ENCODE results near the gene CIT.

Gene CIT

DNA sequence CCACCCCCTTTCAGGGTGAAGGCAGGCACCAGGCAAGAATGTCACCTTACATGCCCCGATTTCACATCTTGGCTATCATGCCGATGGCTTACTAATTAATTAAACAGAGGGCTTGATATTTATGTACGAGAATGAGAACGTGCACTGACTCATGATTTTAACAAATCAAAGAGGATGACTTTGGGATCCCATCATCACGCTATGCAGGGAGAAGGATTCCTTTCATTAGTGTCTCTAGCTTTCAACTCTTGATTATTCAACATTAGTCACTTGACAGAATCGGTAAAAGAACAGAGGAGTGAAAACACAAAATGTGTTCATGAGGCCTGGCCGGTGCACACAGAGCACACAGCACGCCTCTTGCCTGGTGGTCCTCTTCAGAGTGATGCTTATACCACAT lies 128.6 kb downstream of the CIT start:
- FAIRE-seq (no peak), DNase-seq (ENCODE audit: insufficient read length, low spot score) (no peak)
- TF ChIP-seq, protein P1, sequence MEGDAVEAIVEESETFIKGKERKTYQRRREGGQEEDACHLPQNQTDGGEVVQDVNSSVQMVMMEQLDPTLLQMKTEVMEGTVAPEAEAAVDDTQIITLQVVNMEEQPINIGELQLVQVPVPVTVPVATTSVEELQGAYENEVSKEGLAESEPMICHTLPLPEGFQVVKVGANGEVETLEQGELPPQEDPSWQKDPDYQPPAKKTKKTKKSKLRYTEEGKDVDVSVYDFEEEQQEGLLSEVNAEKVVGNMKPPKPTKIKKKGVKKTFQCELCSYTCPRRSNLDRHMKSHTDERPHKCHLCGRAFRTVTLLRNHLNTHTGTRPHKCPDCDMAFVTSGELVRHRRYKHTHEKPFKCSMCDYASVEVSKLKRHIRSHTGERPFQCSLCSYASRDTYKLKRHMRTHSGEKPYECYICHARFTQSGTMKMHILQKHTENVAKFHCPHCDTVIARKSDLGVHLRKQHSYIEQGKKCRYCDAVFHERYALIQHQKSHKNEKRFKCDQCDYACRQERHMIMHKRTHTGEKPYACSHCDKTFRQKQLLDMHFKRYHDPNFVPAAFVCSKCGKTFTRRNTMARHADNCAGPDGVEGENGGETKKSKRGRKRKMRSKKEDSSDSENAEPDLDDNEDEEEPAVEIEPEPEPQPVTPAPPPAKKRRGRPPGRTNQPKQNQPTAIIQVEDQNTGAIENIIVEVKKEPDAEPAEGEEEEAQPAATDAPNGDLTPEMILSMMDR (IDR thresholded peaks at IDR 0.05; ENCODE audit: insufficient read depth, missing control alignments) = no peak

DNA sequence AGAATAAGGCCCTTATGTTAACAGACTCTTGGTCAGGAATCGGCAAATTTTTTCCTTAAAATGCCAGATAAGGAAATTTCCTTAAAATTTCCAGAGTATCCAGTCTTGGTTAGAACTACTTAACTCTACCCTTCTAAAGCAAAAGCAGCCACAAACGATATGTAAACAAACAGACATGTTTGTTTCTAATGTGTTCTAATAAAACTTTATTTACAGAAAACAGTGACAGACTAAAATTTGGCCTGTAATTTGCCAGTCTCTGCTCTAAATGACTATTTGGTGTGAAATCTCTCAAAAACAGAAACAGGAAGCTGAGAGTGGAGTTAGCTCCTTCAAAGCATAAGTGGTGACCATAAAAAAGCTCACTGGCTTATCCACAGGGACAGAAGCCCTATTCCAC lies 131.0 kb downstream of the CIT start:
- no peak for FAIRE-seq
- TF ChIP-seq, protein P1 (IDR thresholded peaks at IDR 0.05; ENCODE audit: insufficient read depth, missing control alignments) = no peak
- DNase-seq (ENCODE audit: insufficient read length, low spot score) = no peak

DNA sequence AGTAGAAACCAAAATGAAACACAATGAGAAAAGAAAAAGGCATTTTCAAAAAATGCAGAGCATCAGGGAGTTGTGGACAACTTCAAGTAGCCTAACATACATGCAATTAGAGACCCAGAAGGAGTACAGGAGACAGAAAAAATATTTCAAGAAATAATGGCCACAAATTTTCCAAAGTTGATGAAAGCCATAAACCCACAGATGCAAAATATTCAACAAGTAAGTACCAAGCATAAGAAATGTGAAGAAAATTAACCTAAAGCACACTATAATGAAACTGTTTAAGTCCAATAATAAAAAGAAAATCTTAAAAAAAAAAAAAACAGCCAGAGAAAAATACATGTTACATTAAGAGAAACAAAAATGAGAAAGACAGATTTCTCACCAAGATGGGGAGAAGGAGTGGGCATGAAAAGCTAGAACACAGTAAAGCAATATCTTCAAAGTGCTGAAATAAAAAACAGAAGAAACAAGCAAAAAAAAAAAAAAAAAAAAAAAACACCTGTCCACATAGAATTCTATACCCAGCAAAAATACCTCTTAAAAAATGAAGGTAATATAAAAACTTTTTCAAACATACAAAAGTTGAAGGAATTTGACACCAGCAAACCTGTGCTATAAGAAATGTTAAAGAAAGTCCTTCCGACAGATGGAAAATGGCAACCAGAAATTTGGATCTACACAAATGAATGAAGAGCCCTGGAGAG lies 132.1 kb downstream of the CIT start:
- no peak for FAIRE-seq
- DNase-seq (ENCODE audit: insufficient read length, low spot score) = no peak
- TF ChIP-seq, protein P1 (IDR thresholded peaks at IDR 0.05; ENCODE audit: insufficient read depth, missing control alignments) = no peak

DNA sequence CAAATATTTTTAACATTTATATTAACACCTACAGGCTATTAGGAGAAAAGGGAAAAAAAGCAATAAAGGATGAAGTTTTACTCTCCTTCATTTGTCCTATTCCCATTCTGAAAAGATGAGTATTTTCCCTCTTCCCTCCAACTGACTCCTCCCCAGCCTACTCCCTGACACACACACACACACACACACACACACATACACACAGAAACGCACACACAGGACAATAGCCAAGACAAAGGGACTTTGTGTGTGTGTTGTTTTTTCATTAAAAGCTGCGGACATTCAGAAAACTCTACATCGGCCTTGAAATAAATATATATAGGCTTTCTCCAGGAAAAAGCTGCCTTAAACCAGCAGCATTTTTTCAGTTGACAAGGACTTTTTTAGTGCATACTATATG lies 134.4 kb downstream of the CIT start:
- FAIRE-seq (no peak), DNase-seq (ENCODE audit: insufficient read length, low spot score) (no peak)
- TF ChIP-seq, protein P1 (IDR thresholded peaks at IDR 0.05; ENCODE audit: insufficient read depth, missing control alignments) = no peak

DNA sequence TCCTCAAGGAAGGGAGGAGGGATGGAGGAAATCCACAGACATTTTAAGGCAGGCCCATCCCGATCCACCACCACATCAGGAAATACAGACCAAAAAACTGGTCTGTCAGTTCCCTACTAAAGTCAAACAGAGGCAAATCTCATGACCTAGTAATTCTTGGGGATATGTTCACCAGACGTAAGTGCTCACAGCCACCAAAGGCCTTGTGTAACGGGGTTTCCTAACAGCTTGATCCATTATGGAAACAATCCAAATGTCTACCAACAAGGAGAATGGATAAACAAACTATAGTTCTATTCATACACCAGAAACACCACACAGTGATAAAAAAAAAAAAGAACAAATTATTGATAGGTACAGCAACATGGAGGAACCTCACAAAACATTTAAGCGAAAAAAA lies 136.3 kb downstream of the CIT start:
- DNase-seq (ENCODE audit: insufficient read length, low spot score) (no peak), FAIRE-seq (no peak)
- TF ChIP-seq, protein P1 (IDR thresholded peaks at IDR 0.05; ENCODE audit: insufficient read depth, missing control alignments) = no peak

DNA sequence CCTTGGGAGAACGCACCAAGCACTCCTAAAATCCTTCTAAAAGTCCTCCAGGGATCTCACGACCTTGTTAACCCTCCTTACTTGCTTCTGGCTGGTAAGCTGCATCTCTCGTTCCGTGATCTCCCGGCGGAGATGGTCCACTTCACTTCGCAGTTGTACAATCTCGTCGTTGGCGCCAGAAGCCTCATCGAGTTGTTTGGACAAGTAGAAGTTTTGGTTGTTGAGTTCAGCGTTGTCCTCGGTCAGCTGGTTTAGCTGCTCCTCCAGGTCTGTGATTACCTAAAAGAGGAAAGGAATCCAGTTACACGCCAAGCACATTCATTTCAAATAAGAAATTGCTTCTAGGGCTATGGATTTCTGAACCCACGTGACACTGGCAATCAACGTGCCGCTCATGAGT lies 142.0 kb downstream of the CIT start:
- no peak for FAIRE-seq
- no peak for DNase-seq (ENCODE audit: insufficient read length, low spot score)
- TF ChIP-seq, protein P1 (IDR thresholded peaks at IDR 0.05; ENCODE audit: insufficient read depth, missing control alignments) = no peak

DNA sequence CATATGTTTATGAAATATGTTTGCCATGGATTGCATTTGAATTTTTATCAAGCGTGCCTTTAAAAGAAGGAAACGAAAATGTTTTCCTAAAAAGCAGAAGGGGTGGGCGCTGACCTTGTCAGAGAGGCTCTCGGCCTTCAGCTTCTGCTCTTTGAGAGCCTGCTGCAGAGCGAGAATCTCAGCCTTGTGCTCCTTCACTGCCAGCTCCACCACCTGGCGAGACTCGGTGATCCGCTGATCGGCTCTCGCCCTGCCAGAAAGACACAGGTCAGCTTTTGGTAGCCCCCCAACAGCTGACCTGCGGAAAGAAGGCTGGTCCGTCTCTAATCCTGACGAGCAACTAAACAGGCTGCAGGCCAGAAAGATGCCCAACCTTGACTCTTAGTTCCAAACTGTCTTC lies 146.7 kb downstream of the CIT start:
- TF ChIP-seq, protein P1 (IDR thresholded peaks at IDR 0.05; ENCODE audit: insufficient read depth, missing control alignments) = no peak
- DNase-seq (ENCODE audit: insufficient read length, low spot score) (no peak), FAIRE-seq (no peak)
